ENCODE measurements around the gene SDK1. TPM values are rescaled to one million over a fixed set of nuclear protein-coding genes. Genes with fewer than 3 reads are reported as not detected.

The SDK1 gene
- total and polyA plus RNA-seq, 2 experiments from 2014 or later = 2.1 to 10.0 TPM

GRCh38 chr7:3356173-3356572 is 55.1 kb downstream of the SDK1 start (continued):
- TF ChIP-seq CTCF (conservative IDR thresholded peaks at IDR 0.05; ENCODE audit: low read depth in 2 of 2) = no peak
- no peak for TF ChIP-seq NANOG (IDR thresholded peaks at IDR 0.05; ENCODE audit: borderline replicate concordance)
- no peak for TF ChIP-seq JUNB (IDR thresholded peaks at IDR 0.05; ENCODE audit: unreplicated experiment)
- TF ChIP-seq ZNF114 (CRISPR knock-in tag; IDR thresholded peaks at IDR 0.05) = no peak

- Histone ChIP-seq H3K4me3 (no peak overlapping the region), H2AFZ (no peak overlapping the region), H3K4me1 (ENCODE audit: insufficient read depth) (no peaks in the 10 kb centered on the region), H3K27me3 (ENCODE audit: insufficient read depth) (no peaks in the 10 kb centered on the region), H3K27ac (ENCODE audit: low read depth) (no peak overlapping the region), H3K9me2 (ENCODE audit: insufficient read depth) (no peaks in the 10 kb centered on the region; the same call in 1 of the 2 replicates), H3K79me2 (replicated peaks; ENCODE audit: insufficient read depth) (no peaks in the 10 kb centered on the region), H4K20me1 (replicated peaks; ENCODE audit: insufficient read depth) (no peaks in the 10 kb centered on the region), H3F3A (replicated peaks; ENCODE audit: low read depth) (no peaks in the 10 kb centered on the region), H3K36me3 (ENCODE audit: insufficient read depth) (no peaks in the 10 kb centered on the region), H3K4me2 (no peak overlapping the region)
- Mint-ChIP-seq H3K4me3 (no peak overlapping the region), H3K27ac (no peak overlapping the region), H3K4me1 (peaks cover 3% of the 10 kb centered on the region; the same call in 1 of the 3 replicates), H3K9me3 (no peaks in the 10 kb centered on the region; the same call in 2 of the 3 replicates), H3K36me3 (ENCODE audit: low read depth) (no peaks in the 10 kb centered on the region), H3K27me3 (ENCODE audit: insufficient read depth, low read depth, poor library complexity) (no peaks in the 10 kb centered on the region)
- DNase-seq (ENCODE audit: low spot score) (peak; percentile 52), ATAC-seq (peak; percentile 96)
- no peak for TF ChIP-seq REST (IDR thresholded peaks at IDR 0.05; ENCODE audit: unreplicated experiment)
- TF ChIP-seq, protein P1, sequence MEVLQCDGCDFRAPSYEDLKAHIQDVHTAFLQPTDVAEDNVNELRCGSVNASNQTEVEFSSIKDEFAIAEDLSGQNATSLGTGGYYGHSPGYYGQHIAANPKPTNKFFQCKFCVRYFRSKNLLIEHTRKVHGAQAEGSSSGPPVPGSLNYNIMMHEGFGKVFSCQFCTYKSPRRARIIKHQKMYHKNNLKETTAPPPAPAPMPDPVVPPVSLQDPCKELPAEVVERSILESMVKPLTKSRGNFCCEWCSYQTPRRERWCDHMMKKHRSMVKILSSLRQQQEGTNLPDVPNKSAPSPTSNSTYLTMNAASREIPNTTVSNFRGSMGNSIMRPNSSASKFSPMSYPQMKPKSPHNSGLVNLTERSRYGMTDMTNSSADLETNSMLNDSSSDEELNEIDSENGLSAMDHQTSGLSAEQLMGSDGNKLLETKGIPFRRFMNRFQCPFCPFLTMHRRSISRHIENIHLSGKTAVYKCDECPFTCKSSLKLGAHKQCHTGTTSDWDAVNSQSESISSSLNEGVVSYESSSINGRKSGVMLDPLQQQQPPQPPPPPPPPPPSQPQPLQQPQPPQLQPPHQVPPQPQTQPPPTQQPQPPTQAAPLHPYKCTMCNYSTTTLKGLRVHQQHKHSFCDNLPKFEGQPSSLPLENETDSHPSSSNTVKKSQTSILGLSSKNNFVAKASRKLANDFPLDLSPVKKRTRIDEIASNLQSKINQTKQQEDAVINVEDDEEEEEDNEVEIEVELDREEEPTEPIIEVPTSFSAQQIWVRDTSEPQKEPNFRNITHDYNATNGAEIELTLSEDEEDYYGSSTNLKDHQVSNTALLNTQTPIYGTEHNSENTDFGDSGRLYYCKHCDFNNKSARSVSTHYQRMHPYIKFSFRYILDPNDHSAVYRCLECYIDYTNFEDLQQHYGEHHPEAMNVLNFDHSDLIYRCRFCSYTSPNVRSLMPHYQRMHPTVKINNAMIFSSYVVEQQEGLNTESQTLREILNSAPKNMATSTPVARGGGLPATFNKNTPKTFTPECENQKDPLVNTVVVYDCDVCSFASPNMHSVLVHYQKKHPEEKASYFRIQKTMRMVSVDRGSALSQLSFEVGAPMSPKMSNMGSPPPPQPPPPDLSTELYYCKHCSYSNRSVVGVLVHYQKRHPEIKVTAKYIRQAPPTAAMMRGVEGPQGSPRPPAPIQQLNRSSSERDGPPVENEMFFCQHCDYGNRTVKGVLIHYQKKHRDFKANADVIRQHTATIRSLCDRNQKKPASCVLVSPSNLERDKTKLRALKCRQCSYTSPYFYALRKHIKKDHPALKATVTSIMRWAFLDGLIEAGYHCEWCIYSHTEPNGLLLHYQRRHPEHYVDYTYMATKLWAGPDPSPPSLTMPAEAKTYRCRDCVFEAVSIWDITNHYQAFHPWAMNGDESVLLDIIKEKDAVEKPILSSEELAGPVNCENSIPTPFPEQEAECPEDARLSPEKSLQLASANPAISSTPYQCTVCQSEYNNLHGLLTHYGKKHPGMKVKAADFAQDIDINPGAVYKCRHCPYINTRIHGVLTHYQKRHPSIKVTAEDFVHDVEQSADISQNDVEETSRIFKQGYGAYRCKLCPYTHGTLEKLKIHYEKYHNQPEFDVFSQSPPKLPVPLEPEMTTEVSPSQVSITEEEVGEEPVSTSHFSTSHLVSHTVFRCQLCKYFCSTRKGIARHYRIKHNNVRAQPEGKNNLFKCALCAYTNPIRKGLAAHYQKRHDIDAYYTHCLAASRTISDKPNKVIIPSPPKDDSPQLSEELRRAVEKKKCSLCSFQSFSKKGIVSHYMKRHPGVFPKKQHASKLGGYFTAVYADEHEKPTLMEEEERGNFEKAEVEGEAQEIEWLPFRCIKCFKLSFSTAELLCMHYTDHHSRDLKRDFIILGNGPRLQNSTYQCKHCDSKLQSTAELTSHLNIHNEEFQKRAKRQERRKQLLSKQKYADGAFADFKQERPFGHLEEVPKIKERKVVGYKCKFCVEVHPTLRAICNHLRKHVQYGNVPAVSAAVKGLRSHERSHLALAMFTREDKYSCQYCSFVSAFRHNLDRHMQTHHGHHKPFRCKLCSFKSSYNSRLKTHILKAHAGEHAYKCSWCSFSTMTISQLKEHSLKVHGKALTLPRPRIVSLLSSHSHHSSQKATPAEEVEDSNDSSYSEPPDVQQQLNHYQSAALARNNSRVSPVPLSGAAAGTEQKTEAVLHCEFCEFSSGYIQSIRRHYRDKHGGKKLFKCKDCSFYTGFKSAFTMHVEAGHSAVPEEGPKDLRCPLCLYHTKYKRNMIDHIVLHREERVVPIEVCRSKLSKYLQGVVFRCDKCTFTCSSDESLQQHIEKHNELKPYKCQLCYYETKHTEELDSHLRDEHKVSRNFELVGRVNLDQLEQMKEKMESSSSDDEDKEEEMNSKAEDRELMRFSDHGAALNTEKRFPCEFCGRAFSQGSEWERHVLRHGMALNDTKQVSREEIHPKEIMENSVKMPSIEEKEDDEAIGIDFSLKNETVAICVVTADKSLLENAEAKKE (CRISPR knock-in tag; IDR thresholded peaks at IDR 0.05) = no peak
- no peak for TF ChIP-seq EZH2 (IDR thresholded peaks at IDR 0.05; ENCODE audit: low read depth, unreplicated experiment)
- TF ChIP-seq EZH2phosphoT487 (IDR thresholded peaks at IDR 0.05; ENCODE audit: unreplicated experiment) = no peak
- TF ChIP-seq CREB1 (CRISPR knock-in tag; IDR thresholded peaks at IDR 0.05; ENCODE audit: low read depth) = no peak
- TF ChIP-seq JUNB (IDR thresholded peaks at IDR 0.05; ENCODE audit: unreplicated experiment) = no peak
- peak; percentile 17 to 23; a peak in 2 of 4 replicates for TF ChIP-seq CTCF (conservative IDR thresholded peaks at IDR 0.05; ENCODE audit: low read depth in 2 of 2)
Measured at GRCh38 chr7:3358991-3359390, 57.9 kb downstream of the SDK1 start.

Data from GM23338 (cell line).